Stimulated activated CD8-positive, alpha-beta memory T cell treated with anti-CD3 and anti-CD28 coated beads, Interleukin-12 subunit alpha, Interleukin-12 subunit beta, amount 100 ng/mL, for 24 hours (primary cell): ENCODE measurements around the gene LCE3C.
"Not testable (repeated sequence)": the region's sequence is repeated elsewhere in the genome, so short reads cannot be mapped to it uniquely, and the experiment has no call there.

ENCODE experiments used
- DNase-seq: peaks from one replicate; pipeline ENCODE4 v3.0.0-alpha.2; 2020; ENCODE audit errors: extremely low read depth

The LCE3C gene

DNA sequence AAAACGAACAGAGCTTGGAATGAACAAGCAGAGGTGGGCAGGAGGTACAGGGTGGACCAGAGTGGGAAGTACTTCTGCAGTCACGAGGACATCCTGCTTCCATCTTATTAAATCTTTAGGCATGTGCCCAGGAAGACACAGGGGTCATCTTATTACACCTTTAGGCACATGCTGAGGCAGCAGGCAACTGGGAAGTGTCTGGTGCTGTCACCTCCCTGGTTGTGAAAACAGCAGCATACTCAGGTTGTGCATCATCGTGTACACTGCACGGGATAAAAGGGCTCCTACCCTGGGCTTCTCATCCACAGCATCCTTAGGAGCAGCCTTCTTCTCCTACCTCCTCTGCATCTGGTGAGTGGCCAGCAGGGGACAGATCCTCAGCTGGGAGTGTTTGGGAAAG lies at the start of gene LCE3C:
Gene LCE3C, plus strand, starts transcription at position 301 of the 400 bp plus-strand sequence. CDS start 498 bp downstream, outside the sequence.
- no peak for DNase-seq

DNA sequence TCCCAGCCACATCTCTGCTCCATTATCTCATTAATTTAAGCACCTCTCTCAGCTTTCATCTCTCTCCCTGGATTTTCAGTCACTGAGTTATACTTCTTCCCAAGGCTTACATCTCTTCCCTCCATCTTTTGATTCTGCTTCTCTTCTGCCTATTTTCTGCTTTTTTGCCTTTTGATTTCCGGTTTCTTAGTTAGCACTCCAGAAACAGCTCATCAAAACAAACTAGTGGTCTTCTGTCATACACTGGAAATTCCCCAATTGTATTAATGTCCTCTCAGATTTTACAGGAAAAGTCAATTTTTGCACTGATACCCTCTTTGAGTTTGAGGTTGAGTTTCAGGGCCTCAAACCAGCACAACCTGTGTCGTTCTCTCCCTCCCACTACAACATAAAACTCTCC lies 34.9 kb upstream of the LCE3C start:
- DNase-seq: no peak

DNA sequence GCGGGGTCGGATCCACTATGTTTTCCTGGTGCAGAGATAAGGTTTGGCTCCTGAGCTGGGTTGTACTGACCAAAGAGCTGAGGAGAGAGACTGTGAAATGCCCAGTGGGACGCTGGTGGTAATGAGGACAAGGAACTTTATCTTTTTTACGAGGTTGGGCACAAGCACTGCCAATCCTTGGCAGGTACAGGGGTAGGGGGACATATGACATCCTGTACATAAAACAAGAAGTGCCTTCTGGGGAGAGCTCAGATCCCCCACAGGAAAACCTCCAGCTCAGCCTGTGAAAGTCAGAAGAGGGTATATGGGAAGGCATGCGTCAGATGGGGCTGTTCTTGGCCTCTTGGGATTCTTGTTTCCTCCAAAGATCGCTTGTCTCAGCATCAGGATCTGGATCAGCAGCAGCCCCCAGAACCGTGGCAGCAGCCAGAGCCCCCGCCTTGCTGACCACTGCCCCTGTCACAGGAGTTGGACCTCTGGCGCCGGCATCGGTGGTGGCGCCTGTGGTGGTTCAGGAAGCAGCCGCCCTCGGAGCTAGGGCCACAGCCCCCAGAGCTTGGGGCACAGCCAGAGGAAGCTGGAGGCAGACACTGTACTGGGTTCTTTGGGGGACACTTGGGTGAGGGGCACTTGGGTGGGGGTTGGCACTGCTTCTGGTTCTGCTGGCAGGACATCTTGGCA lies 34.4 kb upstream of the LCE3C start:
- no peak for DNase-seq

- DNase-seq: no peak
These were observed 33.4 kb upstream of the LCE3C start, which contains the start of gene LCE3E for GRCh38 chr1:152566681-152567080. Gene LCE3E, minus strand, starts transcription at chr1:152566780. Its CDS starts 572 bp downstream, at chr1:152566208.

GRCh38 chr1:152577168-152577567 lies 22.9 kb upstream of the LCE3C start:
- no peak for DNase-seq

DNA sequence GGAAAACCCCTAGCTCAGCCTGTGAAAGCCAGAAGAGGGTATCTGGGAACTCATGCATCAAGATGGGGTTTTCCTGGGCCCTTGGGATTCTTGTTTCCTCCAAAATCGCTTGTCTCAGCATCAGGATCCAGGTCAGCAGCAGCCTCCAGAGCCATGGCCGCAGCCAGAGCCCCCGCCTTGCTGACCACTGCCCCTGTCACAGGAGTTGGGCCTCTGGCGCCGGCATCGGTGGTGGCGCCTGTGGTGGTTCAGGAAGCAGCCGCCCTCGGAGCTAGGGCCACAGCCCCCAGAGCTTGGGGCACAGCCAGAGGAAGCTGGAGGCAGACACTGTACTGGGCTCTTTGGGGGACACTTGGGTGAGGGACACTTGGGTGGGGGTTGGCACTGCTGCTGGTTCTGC lies 20.5 kb upstream of the LCE3C start:
- DNase-seq: not testable (repeated sequence)

DNA sequence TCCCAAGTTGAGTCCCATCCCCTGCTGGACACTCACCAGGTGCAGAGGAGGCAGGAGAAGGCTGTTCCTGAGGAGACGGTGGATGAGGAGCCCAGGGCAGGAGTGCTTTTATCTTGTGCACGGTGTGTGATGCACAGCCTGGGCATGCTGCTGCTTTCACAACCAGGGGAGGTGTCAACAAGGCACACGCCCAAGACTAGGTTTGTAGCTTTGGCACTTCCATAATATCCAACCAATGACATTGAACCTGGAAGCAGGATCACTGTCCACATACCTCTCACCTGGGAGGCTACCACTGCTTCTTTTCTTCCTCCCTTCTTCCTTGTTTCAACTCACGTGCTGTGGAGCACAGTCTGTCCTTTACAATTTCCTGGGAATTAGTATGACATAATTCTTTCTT lies 19.6 kb upstream of the LCE3C start, which contains the start of gene LCE3D:
Gene LCE3D, minus strand, starts transcription at position 84 of the 400 bp plus-strand sequence. CDS start 580 bp downstream, outside the sequence.
- no peak for DNase-seq

DNA sequence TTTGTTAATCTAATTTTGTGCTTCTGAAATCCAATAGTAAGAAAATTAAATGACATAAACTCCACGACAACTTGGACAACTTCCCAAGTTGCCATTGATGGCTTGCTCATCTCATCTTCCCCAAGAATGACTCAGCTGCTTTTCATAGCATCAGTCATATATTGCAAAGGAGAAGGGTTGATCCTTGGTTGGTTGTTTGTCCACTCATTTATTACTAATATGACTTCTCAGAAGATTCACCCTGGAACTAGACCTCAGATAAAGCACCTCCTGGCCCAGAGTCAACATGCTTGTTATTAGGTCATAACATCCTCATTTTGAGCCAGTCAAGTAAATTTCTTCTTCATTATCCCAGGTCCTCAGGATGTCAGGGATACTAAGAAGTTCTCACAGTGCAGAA lies 17.4 kb upstream of the LCE3C start:
- no peak for DNase-seq

- no peak for DNase-seq
These were observed 14.4 kb upstream of the LCE3C start for GRCh38 chr1:152585586-152585985.

DNA sequence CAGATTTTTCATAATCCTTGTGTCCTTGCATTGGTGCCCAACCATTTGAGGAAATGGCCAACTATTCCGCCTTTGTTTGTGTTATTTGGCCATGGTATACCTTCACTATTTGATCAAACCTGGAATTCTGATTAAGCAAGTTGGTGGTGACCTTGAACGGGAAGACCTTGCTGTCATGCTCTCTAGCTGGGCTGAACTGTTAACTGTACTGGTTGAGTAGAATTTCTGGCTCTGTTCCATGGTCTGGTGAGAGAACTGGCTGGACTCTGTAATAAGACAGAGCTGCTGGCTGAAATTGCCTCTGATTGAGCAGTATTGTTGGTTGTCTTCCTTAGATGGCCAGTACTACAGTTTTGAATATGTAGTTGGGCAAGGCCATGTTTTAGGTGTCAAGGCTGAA lies 3.0 kb upstream of the LCE3C start:
- DNase-seq: no peak

- no peak for DNase-seq
These were observed 13.5 kb downstream of the LCE3C start, which contains the start of gene LCE3B for GRCh38 chr1:152613511-152613910. Gene LCE3B, plus strand, starts transcription at chr1:152613811. Its CDS starts 0 bp downstream, at chr1:152613811.

DNA sequence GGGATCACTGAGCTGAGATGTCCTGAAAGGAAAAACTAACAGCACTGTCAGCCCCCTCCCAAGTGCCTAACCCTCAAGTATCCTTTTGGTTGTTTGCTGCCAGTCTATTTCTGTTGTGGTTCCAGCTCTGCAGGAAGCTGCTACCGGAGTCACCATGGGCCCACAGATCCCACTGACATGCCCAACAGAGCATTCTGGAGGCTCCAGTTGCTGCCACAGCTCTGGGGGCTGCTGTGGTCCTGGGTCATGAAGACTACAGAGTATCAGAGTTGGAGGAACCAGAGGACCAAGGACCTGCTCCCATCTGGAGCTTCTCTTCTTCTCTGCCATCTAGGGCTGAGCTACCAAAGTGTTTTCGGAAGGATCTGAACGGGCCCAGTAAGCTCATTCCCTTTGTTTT lies 22.0 kb downstream of the LCE3C start:
- no peak for DNase-seq

DNA sequence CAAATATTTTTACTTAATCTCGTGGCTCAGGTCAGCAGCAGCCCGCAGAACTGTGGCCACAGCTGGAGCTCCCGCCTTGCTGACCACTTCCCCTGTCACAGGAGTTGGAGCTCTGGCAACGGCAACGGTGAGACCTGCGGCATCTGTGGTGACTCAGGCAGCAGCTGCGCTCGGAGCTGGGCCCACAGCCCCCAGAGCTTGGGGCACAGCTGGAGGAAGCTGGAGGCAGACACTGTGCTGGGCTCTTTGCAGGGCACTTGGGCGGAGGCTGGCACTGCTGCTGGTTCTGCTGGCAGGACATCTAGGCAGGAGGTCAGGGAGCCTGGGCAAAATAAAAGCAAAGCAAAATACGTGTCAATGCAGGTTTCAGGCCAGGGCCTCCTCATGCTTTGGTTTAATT lies 22.8 kb downstream of the LCE3C start, which contains the start of gene LCE3A:
Gene LCE3A, minus strand, starts transcription at position 301 of the 400 bp plus-strand sequence. Its CDS starts 0 bp downstream, at position 301.
- no peak for DNase-seq

DNA sequence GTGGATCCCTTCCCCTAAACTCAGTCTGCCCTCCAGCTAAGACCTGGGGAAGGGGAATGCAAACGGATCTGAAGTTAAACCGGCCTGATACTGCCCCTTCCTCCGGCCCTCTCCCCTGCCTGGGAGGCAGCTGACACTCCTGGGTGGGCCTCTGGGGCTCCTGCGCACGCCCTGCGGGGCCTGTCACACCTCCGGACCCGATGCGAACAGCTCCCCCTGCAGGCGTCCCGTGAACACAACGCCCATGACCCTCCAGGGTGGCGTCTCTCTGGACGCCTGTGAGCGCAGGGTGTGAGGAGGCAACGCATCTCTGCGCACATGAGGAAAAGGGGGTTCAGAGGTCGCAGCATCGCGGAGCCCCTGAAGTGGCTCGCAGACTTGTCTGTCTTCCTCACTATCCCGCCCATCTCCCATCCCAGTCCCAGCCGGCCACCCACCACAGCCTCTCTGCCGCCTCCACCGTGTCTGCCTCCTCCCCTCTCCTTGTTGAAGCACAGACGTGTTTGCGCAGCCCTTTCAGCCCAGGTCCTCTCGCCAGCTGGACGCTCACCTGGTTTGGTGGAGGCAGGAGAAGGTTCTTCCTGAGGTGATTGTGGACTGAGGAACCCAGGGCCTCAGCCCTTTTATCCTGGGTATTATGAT lies 23.3 kb downstream of the LCE3C start:
- DNase-seq: no peak

- DNase-seq: no peak
These were observed 26.7 kb downstream of the LCE3C start for GRCh38 chr1:152626744-152627143.

GRCh38 chr1:152630596-152630995 lies 30.6 kb downstream of the LCE3C start:
- DNase-seq: no peak

- no peak for DNase-seq
These were observed 40.3 kb downstream of the LCE3C start for GRCh38 chr1:152640351-152640750.

- no peak for DNase-seq
These were observed 43.9 kb downstream of the LCE3C start for GRCh38 chr1:152643945-152644344.

DNA sequence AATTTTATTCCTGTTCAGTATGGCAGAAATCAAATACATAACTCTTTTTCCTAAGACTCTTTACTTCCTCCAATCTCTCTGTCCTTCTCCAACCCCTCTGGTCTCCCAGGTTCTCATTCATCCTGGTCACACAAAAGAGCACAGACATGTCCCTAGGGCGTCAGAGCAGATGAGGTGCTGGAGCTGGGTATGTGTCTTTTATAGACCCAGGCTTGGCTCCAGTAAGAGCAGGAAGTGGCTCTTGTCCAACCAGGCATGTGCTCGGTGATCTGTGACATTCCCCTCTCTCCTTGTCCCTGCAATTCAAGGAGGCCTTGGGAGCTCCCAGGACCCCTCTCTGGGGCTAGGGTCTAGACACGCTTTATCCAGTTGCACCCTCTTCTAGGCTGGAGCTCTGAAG lies 45.1 kb downstream of the LCE3C start:
- DNase-seq: no peak

DNA sequence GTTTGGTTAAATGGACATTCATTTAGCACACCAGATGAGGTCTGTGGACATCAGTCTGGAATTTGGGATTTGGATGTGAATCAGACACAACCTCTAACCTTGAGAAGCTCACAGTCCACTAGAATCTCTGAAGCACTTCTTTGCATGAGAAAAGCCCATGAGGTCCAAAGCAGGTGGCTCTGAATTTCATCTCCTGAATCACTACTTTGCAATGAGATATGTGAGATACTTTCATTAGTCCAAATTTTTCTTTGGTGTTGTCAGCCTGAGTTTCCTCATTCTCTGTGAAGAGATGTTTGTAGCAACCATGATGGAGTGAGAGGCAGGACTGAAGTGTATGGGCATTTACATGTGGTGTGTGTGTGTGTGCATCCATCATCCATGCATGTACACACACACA lies 46.6 kb downstream of the LCE3C start:
- no peak for DNase-seq
